Endothelial cell (in vitro differentiated cells): ENCODE measurements around the gene TRPM3. TPM values are rescaled to one million over a fixed set of nuclear protein-coding genes. Genes with fewer than 3 reads are reported as not detected.

Source experiments
- DNase-seq: peaks from one replicate; pipeline ENCODE4 v3.0.0; 2021; ENCODE audit warnings: low spot score
- H3K27ac Mint-ChIP-seq: one replicate; pipeline ENCODE4 v1.8.0; 2021; ENCODE audit warnings: mixed read lengths, inconsistent platforms; ENCODE audit not compliant: unreplicated experiment
- H3K27me3 Mint-ChIP-seq: one replicate; pipeline ENCODE4 v1.8.0; 2021; ENCODE audit warnings: mild to moderate bottlenecking, moderate library complexity, mixed read lengths, inconsistent platforms; ENCODE audit not compliant: unreplicated experiment
- H3K36me3 Mint-ChIP-seq: one replicate; pipeline ENCODE4 v1.8.0; 2021; ENCODE audit warnings: mild to moderate bottlenecking, low read depth, mixed read lengths, inconsistent platforms; ENCODE audit not compliant: unreplicated experiment
- H3K4me1 Mint-ChIP-seq: one replicate; pipeline ENCODE4 v1.8.0; 2021; ENCODE audit warnings: mild to moderate bottlenecking, mixed read lengths, inconsistent platforms; ENCODE audit not compliant: unreplicated experiment
- H3K4me3 Mint-ChIP-seq: one replicate; pipeline ENCODE4 v1.8.0; 2021; ENCODE audit warnings: mild to moderate bottlenecking, mixed read lengths, inconsistent platforms; ENCODE audit not compliant: unreplicated experiment
- H3K9me3 Mint-ChIP-seq: one replicate; pipeline ENCODE4 v1.8.0; 2021; ENCODE audit warnings: mixed read lengths, inconsistent platforms; ENCODE audit not compliant: unreplicated experiment
- total RNA-seq: library from RNA; stranded (reverse); fragmentation: NEBNext Ultra II Directional; extraction: Animal tissue kit (Norgen Biotek cat#: 25700); gene quantifications from one replicate; pipeline ENCODE4 v1.2.1, GENCODE V29; 2021; ENCODE audit not compliant: unreplicated experiment
- TF ChIP-seq, protein P1 (sequence below): fragments of 200-600 bp; sonication (generic); IDR thresholded peaks from one replicate; pipeline ENCODE4 v1.5.0; 2021; ENCODE audit warnings: antibody characterized with exemption; ENCODE audit not compliant: unreplicated experiment

TRPM3 gene
- total RNA-seq, 1 donor from 2014 or later: 0.54 TPM

DNA sequence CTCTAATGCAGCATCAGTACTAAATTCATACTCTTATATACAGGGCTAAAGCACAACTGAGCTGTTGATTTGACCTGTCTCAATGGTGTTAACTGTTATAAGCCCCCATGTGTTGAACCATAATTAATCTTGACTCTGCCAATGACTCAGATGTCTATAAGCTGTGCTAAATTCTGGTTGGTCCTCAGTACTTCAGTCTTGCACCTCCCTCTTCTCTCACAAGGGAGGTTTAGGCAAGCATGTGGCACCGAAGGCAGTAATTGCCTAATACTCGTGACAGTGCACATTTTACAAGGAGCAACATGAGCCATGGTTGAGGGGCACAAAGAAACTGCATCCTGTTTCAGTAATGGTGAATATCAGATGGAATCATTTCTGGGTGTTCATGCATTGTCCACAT lies 255.9 kb downstream of the TRPM3 start:
- Mint-ChIP-seq H3K4me1 (no peaks in the 10 kb centered on the region), H3K9me3 (no peaks in the 10 kb centered on the region), H3K4me3 (no peak overlapping the region), H3K36me3 (no peaks in the 10 kb centered on the region), H3K27me3 (no peaks in the 10 kb centered on the region), H3K27ac (no peak overlapping the region)
- no peak for DNase-seq
- TF ChIP-seq, protein P1, sequence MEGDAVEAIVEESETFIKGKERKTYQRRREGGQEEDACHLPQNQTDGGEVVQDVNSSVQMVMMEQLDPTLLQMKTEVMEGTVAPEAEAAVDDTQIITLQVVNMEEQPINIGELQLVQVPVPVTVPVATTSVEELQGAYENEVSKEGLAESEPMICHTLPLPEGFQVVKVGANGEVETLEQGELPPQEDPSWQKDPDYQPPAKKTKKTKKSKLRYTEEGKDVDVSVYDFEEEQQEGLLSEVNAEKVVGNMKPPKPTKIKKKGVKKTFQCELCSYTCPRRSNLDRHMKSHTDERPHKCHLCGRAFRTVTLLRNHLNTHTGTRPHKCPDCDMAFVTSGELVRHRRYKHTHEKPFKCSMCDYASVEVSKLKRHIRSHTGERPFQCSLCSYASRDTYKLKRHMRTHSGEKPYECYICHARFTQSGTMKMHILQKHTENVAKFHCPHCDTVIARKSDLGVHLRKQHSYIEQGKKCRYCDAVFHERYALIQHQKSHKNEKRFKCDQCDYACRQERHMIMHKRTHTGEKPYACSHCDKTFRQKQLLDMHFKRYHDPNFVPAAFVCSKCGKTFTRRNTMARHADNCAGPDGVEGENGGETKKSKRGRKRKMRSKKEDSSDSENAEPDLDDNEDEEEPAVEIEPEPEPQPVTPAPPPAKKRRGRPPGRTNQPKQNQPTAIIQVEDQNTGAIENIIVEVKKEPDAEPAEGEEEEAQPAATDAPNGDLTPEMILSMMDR: no peak

DNA sequence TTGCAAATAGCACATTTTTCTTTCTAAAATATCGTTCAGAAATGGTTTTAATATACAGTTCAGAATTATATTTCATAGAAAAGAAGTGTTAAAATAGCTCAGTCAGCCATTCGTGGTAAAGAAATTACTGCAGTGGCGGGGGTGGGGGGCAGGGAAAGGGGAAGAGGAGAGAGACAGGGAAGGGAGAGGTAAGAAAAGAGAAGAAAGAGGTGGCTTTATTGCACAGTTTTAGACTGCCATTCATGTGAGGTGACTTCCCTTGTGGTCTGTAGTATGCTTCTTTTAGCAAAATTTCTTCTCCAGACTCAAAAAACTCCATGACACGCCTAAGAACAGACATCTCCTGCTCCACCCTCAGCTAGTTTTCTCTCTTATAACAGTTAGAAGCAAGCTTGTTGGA lies 259.6 kb downstream of the TRPM3 start:
- no peak for DNase-seq
- no peaks in the 10 kb centered on the region for H3K4me1 Mint-ChIP-seq
- no peaks in the 10 kb centered on the region for H3K9me3 Mint-ChIP-seq
- TF ChIP-seq, protein P1: no peak
- H3K4me3 Mint-ChIP-seq: no peak overlapping the region
- no peak overlapping the region for H3K27ac Mint-ChIP-seq
- H3K36me3 Mint-ChIP-seq: no peaks in the 10 kb centered on the region
- no peaks in the 10 kb centered on the region for H3K27me3 Mint-ChIP-seq

DNA sequence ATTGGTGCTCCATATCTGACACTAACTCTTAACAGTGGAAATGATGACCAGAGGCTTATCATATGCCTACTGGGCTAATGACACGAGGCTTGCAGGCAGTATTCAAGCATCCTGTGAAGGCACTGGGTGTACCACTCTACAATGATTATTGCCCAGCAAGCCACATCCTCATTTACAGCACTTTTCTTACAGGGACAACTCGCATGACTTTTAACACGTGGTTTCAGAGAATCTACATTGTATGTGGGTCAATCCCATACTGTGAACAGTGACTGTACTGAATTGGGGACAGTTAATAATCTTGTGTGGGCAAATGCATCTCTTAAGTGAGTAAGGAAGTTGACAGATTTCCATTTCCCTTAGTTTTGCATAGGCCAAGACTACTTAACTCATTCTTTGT lies 260.0 kb downstream of the TRPM3 start:
- TF ChIP-seq, protein P1: no peak
- no peaks in the 10 kb centered on the region for H3K9me3 Mint-ChIP-seq

DNA sequence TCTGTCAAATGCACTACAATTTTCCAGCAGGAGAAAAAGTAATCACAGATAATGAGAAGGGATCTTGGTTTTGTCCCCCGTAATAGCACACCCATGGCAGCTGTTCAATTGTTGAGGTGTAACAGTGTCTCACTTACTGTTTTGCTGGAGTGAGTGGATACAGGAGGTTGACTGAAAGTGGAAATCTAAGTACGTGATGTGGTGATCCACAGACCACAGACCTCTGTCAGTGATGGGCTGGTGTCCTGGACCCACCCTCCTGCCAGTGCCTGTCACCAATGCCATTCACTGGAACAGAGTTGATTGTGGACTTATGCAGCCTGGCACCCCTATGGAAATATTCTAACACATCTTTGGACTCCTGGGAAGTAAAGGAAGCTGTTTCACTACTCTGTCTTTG lies 261.7 kb downstream of the TRPM3 start:
- H3K4me1 Mint-ChIP-seq: no peaks in the 10 kb centered on the region
- no peak overlapping the region for H3K27ac Mint-ChIP-seq
- H3K27me3 Mint-ChIP-seq: no peaks in the 10 kb centered on the region
- no peak overlapping the region for H3K4me3 Mint-ChIP-seq
- H3K9me3 Mint-ChIP-seq: no peaks in the 10 kb centered on the region
- H3K36me3 Mint-ChIP-seq: no peaks in the 10 kb centered on the region
- TF ChIP-seq, protein P1: no peak
- no peak for DNase-seq

More for the DNA sequence above, 260.0 kb downstream of the TRPM3 start:
- no peak for DNase-seq
- H3K36me3 Mint-ChIP-seq: no peaks in the 10 kb centered on the region
- H3K4me3 Mint-ChIP-seq: no peak overlapping the region
- no peaks in the 10 kb centered on the region for H3K27me3 Mint-ChIP-seq
- H3K4me1 Mint-ChIP-seq: no peaks in the 10 kb centered on the region
- no peak overlapping the region for H3K27ac Mint-ChIP-seq

DNA sequence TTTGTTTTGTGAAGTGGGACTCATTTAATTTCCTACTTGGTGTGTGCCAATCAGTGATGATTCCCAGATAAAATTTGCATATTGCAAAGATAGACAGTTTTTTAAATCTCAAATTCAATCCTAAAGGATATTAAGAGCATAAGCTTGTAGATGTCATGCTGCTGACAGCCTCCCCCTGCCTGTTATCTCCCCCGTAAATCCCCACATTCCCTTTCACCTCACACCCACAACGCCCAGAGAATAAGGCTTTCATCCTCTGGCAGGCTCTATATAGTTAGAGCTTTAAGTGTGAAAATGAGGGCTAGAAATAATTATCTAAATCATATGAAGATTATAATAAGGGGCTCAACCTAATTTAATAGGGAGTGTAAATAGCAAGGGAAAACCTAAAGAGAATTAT lies 265.0 kb downstream of the TRPM3 start:
- H3K36me3 Mint-ChIP-seq: no peaks in the 10 kb centered on the region
- H3K4me1 Mint-ChIP-seq: no peaks in the 10 kb centered on the region
- no peak for DNase-seq
- no peaks in the 10 kb centered on the region for H3K27me3 Mint-ChIP-seq
- TF ChIP-seq, protein P1: no peak
- H3K27ac Mint-ChIP-seq: no peak overlapping the region
- no peaks in the 10 kb centered on the region for H3K9me3 Mint-ChIP-seq
- no peak overlapping the region for H3K4me3 Mint-ChIP-seq
